IMR-90 (cell line): ENCODE measurements around the gene SYT6. TPM values are rescaled to one million over a fixed set of nuclear protein-coding genes. Genes with fewer than 3 reads are reported as not detected.
"Not testable (repeated sequence)": the region's sequence is repeated elsewhere in the genome, so short reads cannot be mapped to it uniquely, and the experiment has no call there.

Experiments
- ATAC-seq: fragments of 200-7000 bp; cut with Tn5 transposase; 2 replicates; pipeline ENCODE4 v1.9.1; 2020; ENCODE audit warnings: low read depth, mild to moderate bottlenecking, moderate library complexity
- BruUV-seq: library from RNA; stranded (reverse); fragments of 400-500 nt; replicated peaks from 2 replicates; lab custom pipeline; 2021; lab: Mats Ljungman, UMichigan
- CTCF ChIA-PET: fragments of 300-600 bp; formaldehyde crosslinking; extraction: SDS; loops from one replicate; lab custom pipeline; 2021; ENCODE audit warnings: antibody characterized with exemption; lab: Yijun Ruan, JAX
- POLR2A ChIA-PET: fragments of 300-600 bp; sonication (Branson Sonifier 250); formaldehyde crosslinking; loops from one replicate; lab custom pipeline; 2022; ENCODE audit warnings: antibody characterized with exemption; ENCODE audit not compliant: unreplicated experiment; lab: Charles Lee
- DNase-seq: peaks from one replicate; pipeline ENCODE4 v3.0.0; 2013
- H2AFZ ChIP-seq: replicated peaks from 2 replicates; pipeline ENCODE3; 2013; ENCODE audit warnings: low read length, mild to moderate bottlenecking; ENCODE audit not compliant: poor library complexity
- H2AK5ac ChIP-seq: 2 replicates; pipeline ENCODE4 v1.6.1; 2013; ENCODE audit warnings: low read depth, low read length, inconsistent platforms
- H2AK9ac ChIP-seq: replicated peaks from 2 replicates; pipeline ENCODE3; 2013; ENCODE audit warnings: mild to moderate bottlenecking, low read depth, low read length, moderate library complexity; ENCODE audit not compliant: poor library complexity
- H2BK120ac ChIP-seq: 2 replicates; pipeline ENCODE4 v1.6.1; 2013; ENCODE audit warnings: low read depth, low read length, inconsistent platforms
- H2BK15ac ChIP-seq: 3 replicates; pipeline ENCODE4 v1.6.1; 2013; ENCODE audit warnings: low read depth, low read length, inconsistent platforms
- H2BK20ac ChIP-seq: 2 replicates; pipeline ENCODE4 v1.6.1; 2013; ENCODE audit warnings: low read depth, mild to moderate bottlenecking, inconsistent platforms, low read length, moderate library complexity
- H2BK5ac ChIP-seq: 2 replicates; pipeline ENCODE4 v1.6.1; 2013; ENCODE audit warnings: mild to moderate bottlenecking, low read depth, low read length, inconsistent platforms; ENCODE audit not compliant: poor library complexity, severe bottlenecking
- H3K14ac ChIP-seq: replicated peaks from 2 replicates; pipeline ENCODE4 v1.6.1; 2013; ENCODE audit warnings: low read depth, low read length, inconsistent platforms
- H3K18ac ChIP-seq: 2 replicates; pipeline ENCODE4 v1.6.1; 2013; ENCODE audit warnings: low read depth, low read length, control low read depth
- H3K23ac ChIP-seq: 2 replicates; pipeline ENCODE4 v1.6.1; 2013; ENCODE audit warnings: low read depth, low read length, inconsistent platforms
- H3K27ac ChIP-seq: 2 replicates; pipeline ENCODE4 v1.5.1; 2013; ENCODE audit warnings: mild to moderate bottlenecking, control low read depth, low read length; ENCODE audit not compliant: insufficient read depth
- H3K27me3 ChIP-seq: 2 replicates; pipeline ENCODE4 v1.6.1; 2013; ENCODE audit warnings: low read length; ENCODE audit not compliant: control insufficient read depth, insufficient read depth
- H3K36me3 ChIP-seq: 2 replicates; pipeline ENCODE4 v1.6.1; 2013; ENCODE audit warnings: low read length, mixed read lengths; ENCODE audit not compliant: control insufficient read depth, insufficient read depth
- H3K4ac ChIP-seq: 2 replicates; pipeline ENCODE4 v1.6.1; 2013; ENCODE audit warnings: low read depth, low read length, inconsistent platforms
- H3K4me1 ChIP-seq: 2 replicates; pipeline ENCODE4 v1.6.1; 2013; ENCODE audit warnings: low read length, mixed read lengths; ENCODE audit not compliant: control insufficient read depth, insufficient read depth
- H3K4me2 ChIP-seq: 2 replicates; pipeline ENCODE4 v1.6.1; 2013; ENCODE audit warnings: low read depth, mild to moderate bottlenecking, control low read depth, low read length, moderate library complexity
- H3K4me3 ChIP-seq: 2 replicates; pipeline ENCODE4 v1.5.1; 2013; ENCODE audit warnings: low read depth, mild to moderate bottlenecking, control low read depth, low read length, moderate library complexity; ENCODE audit not compliant: insufficient read depth
- H3K56ac ChIP-seq: 2 replicates; pipeline ENCODE4 v1.6.1; 2013; ENCODE audit warnings: low read length, inconsistent platforms; ENCODE audit not compliant: insufficient read depth; ENCODE audit errors: extremely low read depth
- H3K79me1 ChIP-seq, 2 experiments: 2 replicates each; pipeline ENCODE4 v1.6.1; 2013; ENCODE audit warnings: low read length in 2 of 2, inconsistent platforms in 1 of 2, low read depth in 1 of 2
- H3K9ac ChIP-seq: 2 replicates; pipeline ENCODE4 v1.6.1; 2013; ENCODE audit warnings: low read depth, low read length, control low read depth
- H3K9me1 ChIP-seq: 2 replicates; pipeline ENCODE4 v1.6.1; 2013; ENCODE audit warnings: low read length, inconsistent platforms; ENCODE audit not compliant: insufficient read depth
- H3K9me3 ChIP-seq: 2 replicates; pipeline ENCODE4 v1.6.1; 2013; ENCODE audit warnings: low read length; ENCODE audit not compliant: control insufficient read depth, insufficient read depth
- H4K20me1 ChIP-seq: 2 replicates; pipeline ENCODE4 v1.6.1; 2013; ENCODE audit warnings: low read length, inconsistent platforms; ENCODE audit not compliant: insufficient read depth
- H4K5ac ChIP-seq: 2 replicates; pipeline ENCODE4 v1.6.1; 2013; ENCODE audit warnings: mild to moderate bottlenecking, low read depth, low read length, control low read depth
- H4K8ac ChIP-seq, 2 experiments: 2 replicates each; pipeline ENCODE4 v1.6.1; 2013; ENCODE audit warnings: low read depth in 2 of 2, low read length in 2 of 2, control low read depth in 1 of 2, inconsistent platforms in 1 of 2
- H4K91ac ChIP-seq: 2 replicates; pipeline ENCODE4 v1.6.1; 2013; ENCODE audit warnings: low read depth, low read length, inconsistent platforms; ENCODE audit not compliant: insufficient read depth
- WGBS, 2 experiments: methylation state at CpG; one replicate each; pipeline versions ENCODE4 v1.1.5 to v1.1.7; 2013; ENCODE audit warnings: missing lambda C conversion rate in 2 of 2; ENCODE audit not compliant: insufficient read length in 1 of 2; ENCODE audit errors: extremely low coverage in 2 of 2; 5-methylcytosine and 5-hydroxymethylcytosine counted together
- dilution Hi-C: fragments of 300-500 bp; cut with HindIII; formaldehyde crosslinking; loops from one replicate; pipeline ENCODE4 v1.14.3; 2018; ENCODE audit warnings: low sequenced_read_pairs; ENCODE audit not compliant: unreplicated experiment
- in situ Hi-C: fragments of 300-500 bp; cut with MboI; formaldehyde crosslinking; loops from 3 replicates; pipeline ENCODE4 v1.14.3; 2019; ENCODE audit warnings: low sequenced_read_pairs, inconsistent platforms, mixed read lengths
- intact Hi-C: fragments of 100-400 bp; cut with micrococcal nuclease; formaldehyde crosslinking; loops from 2 replicates; pipeline ENCODE4 v1.10.0; 2022
- polyA plus RNA-seq, 3 experiments: library from polyadenylated mRNA; depleted of rRNA; stranded (reverse); fragments of >200 nt; gene quantifications; 2 replicates each; pipeline ENCODE4 v1.2.3, GENCODE V29; 2012; ENCODE audit warnings: low replicate concordance in 1 of 3
- total RNA-seq: library from RNA; depleted of rRNA; stranded (reverse); fragments of >200 nt; gene quantifications from 2 replicates; pipeline ENCODE4 v1.2.3, GENCODE V29; 2012

The SYT6 gene
- total and polyA plus RNA-seq, 2 of the 4 experiments (the other 2 are of a cell fraction): not detected

DNA sequence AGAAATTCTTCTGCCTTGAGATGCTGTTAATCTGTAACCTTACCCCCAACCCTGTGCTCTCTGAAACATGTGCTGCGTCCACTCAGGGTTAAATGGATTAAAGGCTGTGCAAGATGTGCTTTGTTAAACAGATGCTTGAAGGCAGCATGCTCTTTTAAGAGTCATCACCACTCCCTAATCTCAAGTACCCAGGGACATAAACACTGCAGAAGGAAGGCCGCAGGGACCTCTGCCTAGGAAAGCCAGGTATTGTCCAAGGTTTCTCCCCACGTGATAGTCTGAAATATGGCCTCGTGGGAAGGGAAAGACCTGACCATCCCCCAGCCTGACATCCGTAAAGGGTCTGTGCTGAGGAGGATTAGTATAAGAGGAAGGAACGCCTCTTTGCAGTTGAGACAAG is 95.4 kb downstream of the SYT6 start:
- WGBS, 2 experiments: no CpG with 5 or more reads among the region's 6 CpGs
- H3K36me3 ChIP-seq, H3K27me3 ChIP-seq, BruUV-seq, H4K91ac ChIP-seq, H3K4me1 ChIP-seq, H3K14ac ChIP-seq, H4K5ac ChIP-seq, H3K18ac ChIP-seq, ATAC-seq, H3K4me2 ChIP-seq, H3K4ac ChIP-seq, H3K79me1 ChIP-seq, POLR2A ChIA-PET, H2BK120ac ChIP-seq, H3K27ac ChIP-seq, H3K9me1 ChIP-seq, H4K20me1 ChIP-seq, H2AFZ ChIP-seq, H3K9me3 ChIP-seq, H3K23ac ChIP-seq, H2BK5ac ChIP-seq, in situ Hi-C loops, H4K8ac ChIP-seq, H3K9ac ChIP-seq, H2AK9ac ChIP-seq, H3K4me3 ChIP-seq, DNase-seq, intact Hi-C loops, dilution Hi-C loops, H2AK5ac ChIP-seq, H2BK15ac ChIP-seq, H3K56ac ChIP-seq, CTCF ChIA-PET, H2BK20ac ChIP-seq: not testable (repeated sequence)
